ENCODE results near the gene MLST8.

DNA sequence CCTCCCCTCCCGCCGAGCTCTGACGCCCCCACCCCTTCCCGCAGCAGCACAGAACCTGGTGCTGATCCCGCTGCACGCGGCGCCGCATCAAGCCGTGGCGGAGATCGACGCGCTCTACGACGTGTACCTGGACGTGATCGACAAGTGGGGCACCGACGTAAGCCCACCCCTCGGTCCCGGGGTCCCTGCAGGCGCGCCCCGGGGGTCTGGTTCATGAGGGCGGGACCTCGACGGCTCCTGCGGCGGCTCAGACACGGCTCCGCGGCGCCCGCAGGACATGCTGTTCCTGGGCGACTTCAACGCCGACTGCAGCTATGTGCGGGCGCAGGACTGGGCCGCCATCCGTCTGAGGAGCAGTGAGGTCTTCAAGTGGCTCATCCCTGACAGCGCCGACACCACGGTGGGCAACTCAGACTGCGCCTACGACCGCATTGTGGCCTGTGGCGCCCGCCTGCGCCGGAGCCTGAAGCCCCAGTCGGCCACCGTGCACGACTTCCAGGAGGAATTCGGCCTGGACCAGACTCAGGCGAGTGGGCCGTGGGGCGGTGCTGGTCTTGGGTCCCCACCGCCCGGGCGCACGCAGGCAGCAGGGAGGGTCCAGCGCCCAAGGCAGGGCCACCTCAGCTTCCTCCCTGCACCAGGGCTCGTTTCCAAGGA lies 32.4 kb downstream of the MLST8 start:
- TF ChIP-seq, protein P1, sequence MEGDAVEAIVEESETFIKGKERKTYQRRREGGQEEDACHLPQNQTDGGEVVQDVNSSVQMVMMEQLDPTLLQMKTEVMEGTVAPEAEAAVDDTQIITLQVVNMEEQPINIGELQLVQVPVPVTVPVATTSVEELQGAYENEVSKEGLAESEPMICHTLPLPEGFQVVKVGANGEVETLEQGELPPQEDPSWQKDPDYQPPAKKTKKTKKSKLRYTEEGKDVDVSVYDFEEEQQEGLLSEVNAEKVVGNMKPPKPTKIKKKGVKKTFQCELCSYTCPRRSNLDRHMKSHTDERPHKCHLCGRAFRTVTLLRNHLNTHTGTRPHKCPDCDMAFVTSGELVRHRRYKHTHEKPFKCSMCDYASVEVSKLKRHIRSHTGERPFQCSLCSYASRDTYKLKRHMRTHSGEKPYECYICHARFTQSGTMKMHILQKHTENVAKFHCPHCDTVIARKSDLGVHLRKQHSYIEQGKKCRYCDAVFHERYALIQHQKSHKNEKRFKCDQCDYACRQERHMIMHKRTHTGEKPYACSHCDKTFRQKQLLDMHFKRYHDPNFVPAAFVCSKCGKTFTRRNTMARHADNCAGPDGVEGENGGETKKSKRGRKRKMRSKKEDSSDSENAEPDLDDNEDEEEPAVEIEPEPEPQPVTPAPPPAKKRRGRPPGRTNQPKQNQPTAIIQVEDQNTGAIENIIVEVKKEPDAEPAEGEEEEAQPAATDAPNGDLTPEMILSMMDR (optimal IDR thresholded peaks at IDR 0.05 in 1 of 3, IDR thresholded peaks at IDR 0.05 in 1 of 3, conservative IDR thresholded peaks at IDR 0.05 in 1 of 3; ENCODE audit: extremely low read depth in 1 of 3, insufficient read depth in 2 of 3, low read length in 3 of 3) = no peak
- TF ChIP-seq EZH2 (IDR thresholded peaks at IDR 0.05; ENCODE audit: low read length) = peak; percentile 77

All from keratinocyte (primary cell).